ENCODE results near the gene IFNK.

The IFNK gene

DNA sequence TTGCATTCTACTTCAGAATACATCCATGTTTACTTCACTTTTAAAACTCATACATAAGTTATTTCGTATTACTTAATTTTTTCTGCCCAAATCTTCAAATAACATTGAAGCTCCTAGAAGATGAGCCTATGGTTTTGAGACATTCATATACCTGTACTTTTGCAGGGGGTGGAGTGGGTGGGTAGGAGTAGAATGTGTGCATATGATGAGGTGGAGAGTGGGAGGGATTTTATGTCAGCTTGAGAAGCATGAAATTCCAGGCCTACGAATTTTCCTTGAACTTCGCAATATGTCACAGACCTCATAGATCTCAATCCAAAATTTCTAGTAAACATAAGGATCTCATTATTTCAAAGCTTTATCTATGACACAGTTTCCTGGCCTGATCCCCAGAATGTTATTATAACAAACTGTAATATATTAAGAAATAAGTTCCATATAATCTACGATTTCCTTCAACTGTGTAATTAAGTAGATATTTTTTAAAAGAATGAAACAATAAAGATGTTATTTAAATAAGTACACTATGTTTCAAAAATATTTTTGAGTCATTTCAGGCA, 25.2 kb downstream of the IFNK start:
- no peak overlapping the region for H3K9ac ChIP-seq (ENCODE audit: low read length in 5 of 5)
- no peaks in the 10 kb centered on the region for H3K4me1 ChIP-seq (ENCODE audit: control insufficient read depth in 5 of 5, insufficient read depth in 5 of 5, low read length in 5 of 5)
- peaks cover 6 to 42% (median 24%) of the 10 kb centered on the region in 5 donors for H3K36me3 ChIP-seq (ENCODE audit: control insufficient read depth in 5 of 5, insufficient read depth in 5 of 5, low read length in 5 of 5)
- H3K27me3 ChIP-seq (ENCODE audit: control insufficient read depth in 5 of 5, insufficient read depth in 4 of 5, low read length in 5 of 5): no peaks in the 10 kb centered on the region
- no peak overlapping the region for H3K27ac ChIP-seq (ENCODE audit: low read depth, low read length)
- H3K9me3 ChIP-seq (ENCODE audit: control insufficient read depth in 5 of 5, low read length in 5 of 5): no peaks in the 10 kb centered on the region
- H3K4me3 ChIP-seq (ENCODE audit: low read depth in 1 of 5, low read length in 5 of 5): no peak overlapping the region

- H3K9me3 ChIP-seq (ENCODE audit: control insufficient read depth in 5 of 5, low read length in 5 of 5): no peaks in the 10 kb centered on the region
Measured at GRCh38 chr9:27554712-27555111, 30.6 kb downstream of the IFNK start.

DNA sequence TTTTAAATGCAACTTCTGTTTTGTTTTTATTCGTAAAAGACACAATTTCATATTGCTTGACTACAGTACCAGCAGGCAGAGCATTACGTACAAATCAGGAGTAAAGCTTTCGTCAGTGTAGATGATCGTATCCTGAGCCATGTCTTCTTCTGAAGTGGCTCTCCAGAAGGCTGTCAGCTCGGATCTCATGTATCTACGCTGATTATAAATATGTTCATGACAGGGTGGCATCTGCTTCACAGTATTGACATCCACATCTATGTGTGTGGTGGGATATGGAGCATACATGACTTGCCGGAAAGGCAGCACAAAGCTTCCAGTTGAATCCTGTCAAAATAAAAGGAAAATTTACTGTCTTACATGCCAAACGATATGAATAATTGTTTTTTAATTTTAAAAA, 32.4 kb downstream of the IFNK start:
- Histone ChIP-seq H3K4me1 (ENCODE audit: control insufficient read depth in 5 of 5, insufficient read depth in 5 of 5, low read length in 5 of 5) (no peaks in the 10 kb centered on the region), H3K36me3 (ENCODE audit: control insufficient read depth in 5 of 5, insufficient read depth in 5 of 5, low read length in 5 of 5) (peaks cover 29 to 65% (median 58%) of the 10 kb centered on the region in 5 donors), H3K9me3 (ENCODE audit: control insufficient read depth in 5 of 5, low read length in 5 of 5) (no peaks in the 10 kb centered on the region)

More at GRCh38 chr9:27554712-27555111, 30.6 kb downstream of the IFNK start:
- Histone ChIP-seq H3K36me3 (ENCODE audit: control insufficient read depth in 5 of 5, insufficient read depth in 5 of 5, low read length in 5 of 5) (peaks cover 27 to 55% (median 53%) of the 10 kb centered on the region in 5 donors), H3K27me3 (ENCODE audit: control insufficient read depth in 5 of 5, insufficient read depth in 4 of 5, low read length in 5 of 5) (no peaks in the 10 kb centered on the region), H3K9ac (ENCODE audit: low read length in 5 of 5) (no peak overlapping the region), H3K27ac (ENCODE audit: low read depth, low read length) (no peak overlapping the region), H3K4me3 (ENCODE audit: low read depth in 1 of 5, low read length in 5 of 5) (no peak overlapping the region), H3K4me1 (ENCODE audit: control insufficient read depth in 5 of 5, insufficient read depth in 5 of 5, low read length in 5 of 5) (no peaks in the 10 kb centered on the region)

GRCh38 chr9:27558307-27558706, 34.2 kb downstream of the IFNK start:
- no peaks in the 10 kb centered on the region for H3K4me1 ChIP-seq (ENCODE audit: control insufficient read depth in 5 of 5, insufficient read depth in 5 of 5, low read length in 5 of 5)
- H3K4me3 ChIP-seq (ENCODE audit: low read depth in 1 of 5, low read length in 5 of 5): no peak overlapping the region
- no peaks in the 10 kb centered on the region for H3K9me3 ChIP-seq (ENCODE audit: control insufficient read depth in 5 of 5, low read length in 5 of 5)
- H3K9ac ChIP-seq (ENCODE audit: low read length in 5 of 5): no peak overlapping the region
- H3K27me3 ChIP-seq (ENCODE audit: control insufficient read depth in 5 of 5, insufficient read depth in 4 of 5, low read length in 5 of 5): no peaks in the 10 kb centered on the region
- H3K36me3 ChIP-seq (ENCODE audit: control insufficient read depth in 5 of 5, insufficient read depth in 5 of 5, low read length in 5 of 5): peaks cover 27 to 61% (median 52%) of the 10 kb centered on the region in 5 donors
- H3K27ac ChIP-seq (ENCODE audit: low read depth, low read length): no peak overlapping the region

More for the DNA sequence above, 32.4 kb downstream of the IFNK start:
- no peak overlapping the region for H3K9ac ChIP-seq (ENCODE audit: low read length in 5 of 5)
- H3K4me3 ChIP-seq (ENCODE audit: low read depth in 1 of 5, low read length in 5 of 5): no peak overlapping the region
- H3K27me3 ChIP-seq (ENCODE audit: control insufficient read depth in 5 of 5, insufficient read depth in 4 of 5, low read length in 5 of 5): no peaks in the 10 kb centered on the region
- H3K27ac ChIP-seq (ENCODE audit: low read depth, low read length): no peak overlapping the region

DNA sequence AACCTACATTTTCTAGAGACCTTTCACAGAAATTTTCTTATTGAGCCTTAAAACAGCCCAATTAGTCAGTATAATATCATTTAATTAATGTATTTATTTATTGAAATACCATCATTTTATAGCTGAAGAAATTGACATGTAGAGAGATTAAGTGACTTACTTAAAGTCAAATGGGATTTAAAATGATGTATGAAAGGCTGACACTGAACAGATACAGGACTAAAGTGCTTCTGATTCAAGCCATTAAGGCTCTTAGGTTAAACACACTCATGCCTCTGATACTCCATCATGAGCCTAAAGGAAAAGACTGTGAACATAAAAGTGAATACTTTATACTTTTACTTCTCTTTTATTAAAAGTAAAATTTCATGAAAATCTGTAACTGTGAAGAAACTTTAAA, 36.4 kb downstream of the IFNK start:
- H3K4me3 ChIP-seq (ENCODE audit: low read depth in 1 of 5, low read length in 5 of 5): no peak overlapping the region
- H3K4me1 ChIP-seq (ENCODE audit: control insufficient read depth in 5 of 5, insufficient read depth in 5 of 5, low read length in 5 of 5): peaks cover 0 to 6% (median 0%) of the 10 kb centered on the region in 5 donors
- H3K36me3 ChIP-seq (ENCODE audit: control insufficient read depth in 5 of 5, insufficient read depth in 5 of 5, low read length in 5 of 5): peaks cover 21 to 53% (median 47%) of the 10 kb centered on the region in 5 donors
- no peak overlapping the region for H3K9ac ChIP-seq (ENCODE audit: low read length in 5 of 5)
- no peaks in the 10 kb centered on the region for H3K9me3 ChIP-seq (ENCODE audit: control insufficient read depth in 5 of 5, low read length in 5 of 5)
- H3K27ac ChIP-seq (ENCODE audit: low read depth, low read length): no peak overlapping the region
- no peaks in the 10 kb centered on the region for H3K27me3 ChIP-seq (ENCODE audit: control insufficient read depth in 5 of 5, insufficient read depth in 4 of 5, low read length in 5 of 5)

GRCh38 chr9:27561685-27562084, 37.6 kb downstream of the IFNK start:
- no peaks in the 10 kb centered on the region for H3K27me3 ChIP-seq (ENCODE audit: control insufficient read depth in 5 of 5, insufficient read depth in 4 of 5, low read length in 5 of 5)
- no peaks in the 10 kb centered on the region for H3K9me3 ChIP-seq (ENCODE audit: control insufficient read depth in 5 of 5, low read length in 5 of 5)
- H3K36me3 ChIP-seq (ENCODE audit: control insufficient read depth in 5 of 5, insufficient read depth in 5 of 5, low read length in 5 of 5): peaks cover 11 to 47% (median 44%) of the 10 kb centered on the region in 5 donors
- peaks cover 0 to 16% (median 0%) of the 10 kb centered on the region in 5 donors for H3K4me1 ChIP-seq (ENCODE audit: control insufficient read depth in 5 of 5, insufficient read depth in 5 of 5, low read length in 5 of 5)
- H3K9ac ChIP-seq (ENCODE audit: low read length in 5 of 5): no peak overlapping the region
- H3K27ac ChIP-seq (ENCODE audit: low read depth, low read length): no peak overlapping the region
- H3K4me3 ChIP-seq (ENCODE audit: low read depth in 1 of 5, low read length in 5 of 5): no peak overlapping the region

DNA sequence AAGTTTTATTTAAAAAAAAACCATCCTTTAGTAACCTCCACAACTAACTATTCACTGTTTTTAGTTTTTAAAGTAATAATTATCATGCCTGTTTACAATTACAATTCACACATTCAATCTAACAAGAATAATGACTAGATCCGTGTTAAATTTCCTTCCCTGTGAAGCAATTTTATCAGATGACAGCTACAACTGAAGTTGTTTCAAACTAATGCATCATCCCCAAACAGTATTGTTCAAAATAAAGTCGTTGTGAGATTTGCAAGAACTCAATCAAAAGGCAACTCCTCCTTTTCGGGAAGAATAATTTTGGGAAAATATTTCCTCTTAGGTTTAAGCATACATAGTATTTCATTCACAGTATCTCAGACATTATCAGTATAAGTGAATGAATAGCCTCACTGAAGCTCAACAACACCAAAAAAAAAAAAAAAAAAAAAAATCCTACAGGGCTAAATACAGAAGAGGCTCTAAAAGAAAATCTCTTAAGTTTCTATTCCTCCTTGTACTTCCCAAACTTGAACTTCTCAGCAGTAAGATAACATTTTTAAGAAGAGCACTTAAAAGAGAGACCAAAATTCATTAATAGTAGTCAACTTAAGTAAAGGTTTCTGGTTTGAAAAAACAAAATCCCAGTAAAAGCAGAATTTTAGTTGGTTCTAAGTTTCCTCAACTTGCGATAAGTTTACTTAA, 39.8 kb downstream of the IFNK start:
- no peaks in the 10 kb centered on the region for H3K27me3 ChIP-seq (ENCODE audit: control insufficient read depth in 5 of 5, insufficient read depth in 4 of 5, low read length in 5 of 5)
- peaks cover 7 to 35% (median 28%) of the 10 kb centered on the region in 5 donors for H3K36me3 ChIP-seq (ENCODE audit: control insufficient read depth in 5 of 5, insufficient read depth in 5 of 5, low read length in 5 of 5)
- H3K9me3 ChIP-seq (ENCODE audit: control insufficient read depth in 5 of 5, low read length in 5 of 5): no peaks in the 10 kb centered on the region
- no peak overlapping the region for H3K9ac ChIP-seq (ENCODE audit: low read length in 5 of 5)
- no peak overlapping the region for H3K27ac ChIP-seq (ENCODE audit: low read depth, low read length)
- no peak overlapping the region for H3K4me3 ChIP-seq (ENCODE audit: low read depth in 1 of 5, low read length in 5 of 5)
- H3K4me1 ChIP-seq (ENCODE audit: control insufficient read depth in 5 of 5, insufficient read depth in 5 of 5, low read length in 5 of 5): peaks cover 0 to 16% (median 0%) of the 10 kb centered on the region in 5 donors

DNA sequence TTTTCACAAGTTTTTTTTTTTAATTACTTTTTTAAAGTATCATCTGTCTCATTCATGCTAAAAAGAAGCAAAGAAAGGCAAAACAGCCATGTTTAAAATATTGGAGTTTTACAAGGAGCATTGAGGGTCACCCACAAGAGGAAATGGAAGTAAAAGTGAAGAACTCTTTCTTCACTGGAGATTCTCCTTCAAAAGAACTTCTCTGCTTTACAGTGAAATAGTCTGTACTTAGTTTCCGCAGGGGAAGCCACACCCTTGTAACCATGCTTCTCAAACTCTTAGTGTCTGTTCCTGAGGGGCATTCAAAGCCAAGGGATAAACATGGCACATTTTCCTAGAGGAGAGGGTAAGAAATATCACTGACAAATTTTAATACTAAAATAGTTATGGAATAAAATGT, 40.6 kb downstream of the IFNK start:
- no peaks in the 10 kb centered on the region for H3K9me3 ChIP-seq (ENCODE audit: control insufficient read depth in 5 of 5, low read length in 5 of 5)
- H3K27ac ChIP-seq (ENCODE audit: low read depth, low read length): no peak overlapping the region
- H3K4me1 ChIP-seq (ENCODE audit: control insufficient read depth in 5 of 5, insufficient read depth in 5 of 5, low read length in 5 of 5): peaks cover 0 to 16% (median 0%) of the 10 kb centered on the region in 5 donors
- no peak overlapping the region for H3K4me3 ChIP-seq (ENCODE audit: low read depth in 1 of 5, low read length in 5 of 5)
- H3K9ac ChIP-seq (ENCODE audit: low read length in 5 of 5): no peak overlapping the region
- no peaks in the 10 kb centered on the region for H3K27me3 ChIP-seq (ENCODE audit: control insufficient read depth in 5 of 5, insufficient read depth in 4 of 5, low read length in 5 of 5)
- H3K36me3 ChIP-seq (ENCODE audit: control insufficient read depth in 5 of 5, insufficient read depth in 5 of 5, low read length in 5 of 5): peaks cover 7 to 29% (median 25%) of the 10 kb centered on the region in 5 donors

- peaks cover 0 to 16% (median 0%) of the 10 kb centered on the region in 5 donors for H3K4me1 ChIP-seq (ENCODE audit: control insufficient read depth in 5 of 5, insufficient read depth in 5 of 5, low read length in 5 of 5)
- no peak overlapping the region for H3K9ac ChIP-seq (ENCODE audit: low read length in 5 of 5)
- H3K9me3 ChIP-seq (ENCODE audit: control insufficient read depth in 5 of 5, low read length in 5 of 5): no peaks in the 10 kb centered on the region
- H3K36me3 ChIP-seq (ENCODE audit: control insufficient read depth in 5 of 5, insufficient read depth in 5 of 5, low read length in 5 of 5): peaks cover 7 to 19% (median 17%) of the 10 kb centered on the region in 5 donors
- peak overlapping the region; percentile 38 for H3K27ac ChIP-seq (ENCODE audit: low read depth, low read length)
- H3K4me3 ChIP-seq (ENCODE audit: low read depth in 1 of 5, low read length in 5 of 5): no peak overlapping the region
- H3K27me3 ChIP-seq (ENCODE audit: control insufficient read depth in 5 of 5, insufficient read depth in 4 of 5, low read length in 5 of 5): no peaks in the 10 kb centered on the region
Measured at GRCh38 chr9:27565696-27566095, 41.6 kb downstream of the IFNK start.

DNA sequence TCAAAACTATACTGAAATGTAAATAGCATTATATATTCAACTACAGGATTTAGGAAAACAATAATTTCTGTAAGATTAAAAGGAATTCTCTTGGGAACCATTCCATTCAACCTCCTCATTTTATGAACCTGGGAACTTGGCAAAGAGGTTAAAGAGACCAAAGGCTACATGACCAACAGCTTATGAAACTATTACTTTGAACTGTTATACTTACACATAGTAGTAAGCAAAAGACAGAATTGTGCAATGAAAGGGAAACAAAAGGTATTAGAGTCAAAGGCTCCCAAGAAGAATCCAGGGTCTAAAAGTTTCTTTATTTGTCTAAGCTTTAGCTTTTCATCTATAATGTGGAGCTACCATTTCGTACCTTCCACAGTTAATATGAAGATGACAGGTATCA, 42.0 kb downstream of the IFNK start:
- Histone ChIP-seq H3K9me3 (ENCODE audit: control insufficient read depth in 5 of 5, low read length in 5 of 5) (no peaks in the 10 kb centered on the region), H3K36me3 (ENCODE audit: control insufficient read depth in 5 of 5, insufficient read depth in 5 of 5, low read length in 5 of 5) (peaks cover 4 to 16% (median 13%) of the 10 kb centered on the region in 5 donors), H3K27ac (ENCODE audit: low read depth, low read length) (no peak overlapping the region), H3K27me3 (ENCODE audit: control insufficient read depth in 5 of 5, insufficient read depth in 4 of 5, low read length in 5 of 5) (no peaks in the 10 kb centered on the region), H3K4me3 (ENCODE audit: low read depth in 1 of 5, low read length in 5 of 5) (no peak overlapping the region), H3K4me1 (ENCODE audit: control insufficient read depth in 5 of 5, insufficient read depth in 5 of 5, low read length in 5 of 5) (peaks cover 0 to 16% (median 0%) of the 10 kb centered on the region in 5 donors), H3K9ac (ENCODE audit: low read length in 5 of 5) (no peak overlapping the region)

Measured in subcutaneous abdominal adipose tissue (tissue), 5 donors.